ENCODE data around the gene TMEM131L.

The TMEM131L gene

GRCh38 chr4:153684182-153684970 lies 218.2 kb downstream of the TMEM131L start, which contains the start of gene TLR2:
TSS of gene TLR2 (plus strand) at chr4:153684280. CDS start at chr4:153702908, 18,628 bp downstream.
- Histone ChIP-seq H3K36me3 (ENCODE audit: insufficient read depth, low read length) (no peaks in the 10 kb centered on the region), H3K27me3 (ENCODE audit: control insufficient read depth in 1 of 2, insufficient read depth in 2 of 2, low read length in 2 of 2) (no peaks in the 10 kb centered on the region), H3K27ac (ENCODE audit: low read depth, low read length) (peak within 1 kb of the TSS; percentile 12), H3K9me3 (ENCODE audit: low read length) (no peaks in the 10 kb centered on the region), H3K9ac (ENCODE audit: low read length) (no peak within 1 kb of the TSS), H3K4me3 (ENCODE audit: low read depth in 1 of 2, low read length in 2 of 2) (peak within 1 kb of the TSS; percentile 60 to 68), H3K4me1 (ENCODE audit: insufficient read depth, low read length) (no peaks in the 10 kb centered on the region)

GRCh38 chr4:153684971-153685371 lies 218.8 kb downstream of the TMEM131L start:
- Histone ChIP-seq H3K4me3 (ENCODE audit: low read depth in 1 of 2, low read length in 2 of 2) (peak overlapping the region; percentile 60 to 68), H3K9me3 (ENCODE audit: low read length) (no peaks in the 10 kb centered on the region), H3K27ac (ENCODE audit: low read depth, low read length) (no peak overlapping the region), H3K36me3 (ENCODE audit: insufficient read depth, low read length) (no peaks in the 10 kb centered on the region), H3K4me1 (ENCODE audit: insufficient read depth, low read length) (no peaks in the 10 kb centered on the region), H3K9ac (ENCODE audit: low read length) (no peak overlapping the region), H3K27me3 (ENCODE audit: control insufficient read depth in 1 of 2, insufficient read depth in 2 of 2, low read length in 2 of 2) (no peaks in the 10 kb centered on the region)

Measured in muscle layer of colon (tissue), 2 donors.